Activated CD8-positive, alpha-beta memory T cell treated with anti-CD3 and anti-CD28 coated beads for 4 hours (primary cell): ENCODE results near the gene TEX26.

ENCODE experiments used
- DNase-seq, 2 donors: peaks; one replicate each; pipeline ENCODE4 v3.0.0-alpha.2; 2020; ENCODE audit warnings: low read depth in 2 of 2

The TEX26 gene

GRCh38 chr13:31011901-31012654, 79.6 kb downstream of the TEX26 start:
- no peak for DNase-seq

- DNase-seq, result no peak
Measured at GRCh38 chr13:31012655-31013024, 80.2 kb downstream of the TEX26 start.

GRCh38 chr13:31014456-31014855, 82.0 kb downstream of the TEX26 start:
- no peak for DNase-seq

GRCh38 chr13:31015199-31015598, 82.7 kb downstream of the TEX26 start:
- DNase-seq, result no peak

- no peak for DNase-seq
Measured at GRCh38 chr13:31016342-31017325, 84.2 kb downstream of the TEX26 start.

- DNase-seq, result no peak
Measured at GRCh38 chr13:31018511-31018910, 86.1 kb downstream of the TEX26 start.

- DNase-seq, result no peak
Measured at GRCh38 chr13:31020996-31021395, 88.5 kb downstream of the TEX26 start.

GRCh38 chr13:31022288-31022895, 89.9 kb downstream of the TEX26 start:
- DNase-seq, result no peak

- DNase-seq, result no peak
Measured at GRCh38 chr13:31022928-31023530, 90.6 kb downstream of the TEX26 start.
